OCI-LY1 (cell line): ENCODE data around the gene TGFBR3L.

Experiments
- H2AFZ ChIP-seq: fragments of 200-600 bp; sonication (generic), shearing (Covaris generic); 2 replicates; pipeline ENCODE4 v1.6.0; 2014; ENCODE audit warnings: antibody characterized with exemption, mild to moderate bottlenecking, low read length
- H3F3A ChIP-seq: fragments of 200-600 bp; sonication (generic), shearing (Covaris generic); 2 replicates; pipeline ENCODE4 v1.6.0; 2014; ENCODE audit warnings: mild to moderate bottlenecking, antibody characterized with exemption, low read length, moderate library complexity; ENCODE audit not compliant: insufficient read depth
- H3K27ac ChIP-seq: fragments of 200-600 bp; sonication (generic); 2 replicates; pipeline ENCODE4 v1.5.1; 2014; ENCODE audit warnings: low read length, mixed run types, mild to moderate bottlenecking, low read depth; ENCODE audit not compliant: poor library complexity, severe bottlenecking
- H3K27me3 ChIP-seq: fragments of 200-600 bp; sonication (generic); 2 replicates; pipeline ENCODE4 v1.6.0; 2014; ENCODE audit warnings: antibody characterized with exemption, mild to moderate bottlenecking, low read length, moderate library complexity; ENCODE audit not compliant: insufficient read depth
- H3K36me3 ChIP-seq: fragments of 200-600 bp; sonication (generic); 2 replicates; pipeline ENCODE4 v1.6.1; 2014; ENCODE audit warnings: mild to moderate bottlenecking, antibody characterized with exemption, low read length, moderate library complexity, mixed read lengths; ENCODE audit not compliant: insufficient read depth
- H3K4me1 ChIP-seq: fragments of 200-600 bp; sonication (generic); 2 replicates; pipeline ENCODE4 v1.5.1; 2014; ENCODE audit warnings: mild to moderate bottlenecking, low read length, moderate library complexity; ENCODE audit not compliant: insufficient read depth, severe bottlenecking
- H3K4me2 ChIP-seq: fragments of 200-600 bp; sonication (generic), shearing (Covaris generic); 2 replicates; pipeline ENCODE4 v1.6.1; 2014; ENCODE audit warnings: low read length
- H3K4me3 ChIP-seq: fragments of 200-600 bp; sonication (generic); 2 replicates; pipeline ENCODE4 v1.5.1; 2014; ENCODE audit warnings: low read length, low read depth, mild to moderate bottlenecking, mixed read lengths; ENCODE audit not compliant: poor library complexity, severe bottlenecking
- H3K79me2 ChIP-seq: fragments of 200-600 bp; shearing (Covaris generic); 2 replicates; pipeline ENCODE4 v1.6.1; 2016; ENCODE audit warnings: mixed run types, low read length, mixed read lengths; ENCODE audit not compliant: insufficient read depth
- H3K9ac ChIP-seq: fragments of 200-600 bp; sonication (generic), shearing (Covaris generic); 2 replicates; pipeline ENCODE4 v1.6.1; 2014; ENCODE audit warnings: mild to moderate bottlenecking, low read length, mixed read lengths
- H3K9me2 ChIP-seq: fragments of 200-600 bp; sonication (generic), shearing (Covaris generic); 2 replicates; pipeline ENCODE4 v1.6.1; 2014; ENCODE audit warnings: low read depth, mild to moderate bottlenecking, low read length, mixed read lengths
- H3K9me3 ChIP-seq: fragments of 200-600 bp; shearing (Covaris generic); 2 replicates; pipeline ENCODE4 v1.6.1; 2014; ENCODE audit warnings: low read length, mixed read lengths
- H4K20me1 ChIP-seq: fragments of 200-600 bp; sonication (generic), shearing (Covaris generic); 2 replicates; pipeline ENCODE4 v1.6.0; 2016; ENCODE audit warnings: mild to moderate bottlenecking, low read length; ENCODE audit not compliant: insufficient read depth
- EZH2 ChIP-seq: fragments of 200-600 bp; sonication (generic), shearing (Covaris generic); IDR thresholded peaks from 2 replicates; pipeline ENCODE4 v1.8.0; 2017; ENCODE audit warnings: borderline replicate concordance, mixed run types, mild to moderate bottlenecking, antibody characterized with exemption, low read length, moderate library complexity, mixed read lengths
- TF ChIP-seq, protein P1 (sequence below): fragments of 200-600 bp; sonication (generic), shearing (Covaris generic); IDR thresholded peaks from 2 replicates; pipeline ENCODE4 v1.5.1; 2017; ENCODE audit warnings: mild to moderate bottlenecking, antibody characterized with exemption, low read length, moderate library complexity, mixed read lengths

The TGFBR3L gene

GRCh38 chr19:7921302-7921966 is 6.8 kb downstream of the TGFBR3L start:
- no peaks in the 10 kb centered on the region for H3K9me3 ChIP-seq
- no peaks in the 10 kb centered on the region for H4K20me1 ChIP-seq
- peak overlapping the region; percentile 51 for H3K9ac ChIP-seq
- peak overlapping the region; percentile 76 for H3K4me2 ChIP-seq
- H3K4me3 ChIP-seq: peak overlapping the region; percentile 64
- H3K27ac ChIP-seq: no peak overlapping the region
- H3K36me3 ChIP-seq: peaks cover 12% of the 10 kb centered on the region; the same call in 1 of the 2 replicates
- no peaks in the 10 kb centered on the region for H3F3A ChIP-seq
- no peaks in the 10 kb centered on the region; the same call in 1 of the 2 replicates for H3K27me3 ChIP-seq
- no peaks in the 10 kb centered on the region for H3K9me2 ChIP-seq
- H2AFZ ChIP-seq: no peak overlapping the region
- H3K79me2 ChIP-seq: no peaks in the 10 kb centered on the region
- peaks cover 44% of the 10 kb centered on the region for H3K4me1 ChIP-seq
- no peak for TF ChIP-seq EZH2
- TF ChIP-seq, protein P1, sequence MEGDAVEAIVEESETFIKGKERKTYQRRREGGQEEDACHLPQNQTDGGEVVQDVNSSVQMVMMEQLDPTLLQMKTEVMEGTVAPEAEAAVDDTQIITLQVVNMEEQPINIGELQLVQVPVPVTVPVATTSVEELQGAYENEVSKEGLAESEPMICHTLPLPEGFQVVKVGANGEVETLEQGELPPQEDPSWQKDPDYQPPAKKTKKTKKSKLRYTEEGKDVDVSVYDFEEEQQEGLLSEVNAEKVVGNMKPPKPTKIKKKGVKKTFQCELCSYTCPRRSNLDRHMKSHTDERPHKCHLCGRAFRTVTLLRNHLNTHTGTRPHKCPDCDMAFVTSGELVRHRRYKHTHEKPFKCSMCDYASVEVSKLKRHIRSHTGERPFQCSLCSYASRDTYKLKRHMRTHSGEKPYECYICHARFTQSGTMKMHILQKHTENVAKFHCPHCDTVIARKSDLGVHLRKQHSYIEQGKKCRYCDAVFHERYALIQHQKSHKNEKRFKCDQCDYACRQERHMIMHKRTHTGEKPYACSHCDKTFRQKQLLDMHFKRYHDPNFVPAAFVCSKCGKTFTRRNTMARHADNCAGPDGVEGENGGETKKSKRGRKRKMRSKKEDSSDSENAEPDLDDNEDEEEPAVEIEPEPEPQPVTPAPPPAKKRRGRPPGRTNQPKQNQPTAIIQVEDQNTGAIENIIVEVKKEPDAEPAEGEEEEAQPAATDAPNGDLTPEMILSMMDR: no peak

- TF ChIP-seq, protein P1: no peak
- no peak for TF ChIP-seq EZH2
- Histone ChIP-seq H4K20me1 (no peaks in the 10 kb centered on the region), H3K4me2 (peak overlapping the region; percentile 76; the same call in 1 of the 2 replicates)
Measured at GRCh38 chr19:7921967-7922835, 7.6 kb downstream of the TGFBR3L start.

GRCh38 chr19:7922836-7923195 is 8.2 kb downstream of the TGFBR3L start:
- Histone ChIP-seq H4K20me1 (no peaks in the 10 kb centered on the region), H3K27ac (no peak overlapping the region), H3K9ac (no peak overlapping the region), H3K9me2 (no peaks in the 10 kb centered on the region), H3K36me3 (peaks cover 12% of the 10 kb centered on the region; the same call in 1 of the 2 replicates), H3K4me2 (no peak overlapping the region), H2AFZ (no peak overlapping the region), H3K4me1 (peaks cover 32% of the 10 kb centered on the region), H3K9me3 (no peaks in the 10 kb centered on the region), H3K27me3 (no peaks in the 10 kb centered on the region; the same call in 1 of the 2 replicates), H3K79me2 (no peaks in the 10 kb centered on the region), H3K4me3 (no peak overlapping the region), H3F3A (no peaks in the 10 kb centered on the region)
- TF ChIP-seq, protein P1: no peak
- no peak for TF ChIP-seq EZH2

More at GRCh38 chr19:7921967-7922835, 7.6 kb downstream of the TGFBR3L start:
- Histone ChIP-seq H3F3A (no peaks in the 10 kb centered on the region), H2AFZ (no peak overlapping the region), H3K27ac (no peak overlapping the region), H3K4me1 (peaks cover 38% of the 10 kb centered on the region), H3K9ac (no peak overlapping the region), H3K4me3 (no peak overlapping the region), H3K27me3 (no peaks in the 10 kb centered on the region; the same call in 1 of the 2 replicates), H3K9me2 (no peaks in the 10 kb centered on the region), H3K36me3 (peaks cover 12% of the 10 kb centered on the region; the same call in 1 of the 2 replicates), H3K9me3 (no peaks in the 10 kb centered on the region), H3K79me2 (no peaks in the 10 kb centered on the region)
